ENCODE measurements around the gene FPGS.
"Not testable (repeated sequence)": the region's sequence is repeated elsewhere in the genome, so short reads cannot be mapped to it uniquely, and the experiment has no call there.

FPGS gene

DNA sequence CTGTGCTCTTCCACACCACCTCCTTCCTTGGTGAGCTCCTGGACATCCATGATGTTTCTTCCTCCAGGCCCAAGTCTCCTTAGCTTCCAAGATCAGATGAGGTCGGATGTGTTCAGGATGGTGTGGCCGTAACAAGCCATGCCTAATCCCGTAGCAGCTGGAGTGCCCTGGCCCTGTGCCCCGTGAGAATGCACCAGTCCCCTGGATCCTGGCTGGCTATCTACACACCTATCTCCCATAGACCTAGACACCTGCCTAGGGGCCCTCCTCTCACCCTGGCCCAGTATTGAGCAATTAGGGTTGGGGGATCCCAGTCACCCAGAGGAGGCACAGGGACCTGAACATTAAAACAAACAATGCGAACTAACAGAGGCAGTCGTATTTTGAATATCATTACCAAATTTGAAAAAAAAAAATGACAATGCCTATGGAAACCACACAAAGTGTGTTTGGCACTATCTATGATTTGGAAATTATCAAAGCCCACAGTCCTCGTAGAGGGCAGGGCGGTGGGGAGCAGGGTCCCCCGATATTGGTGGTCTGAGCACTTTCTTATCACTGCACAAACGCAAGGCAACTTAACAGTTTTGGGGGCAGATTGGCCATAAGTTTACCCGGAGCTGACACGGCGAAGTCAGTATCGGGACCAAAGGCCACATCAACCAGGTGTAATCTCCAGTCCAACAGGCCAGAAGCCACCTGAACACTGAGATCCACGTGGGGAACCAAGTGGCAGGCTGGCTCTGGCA lies 38.6 kb downstream of the FPGS start:
- no peak for DNase-seq

DNA sequence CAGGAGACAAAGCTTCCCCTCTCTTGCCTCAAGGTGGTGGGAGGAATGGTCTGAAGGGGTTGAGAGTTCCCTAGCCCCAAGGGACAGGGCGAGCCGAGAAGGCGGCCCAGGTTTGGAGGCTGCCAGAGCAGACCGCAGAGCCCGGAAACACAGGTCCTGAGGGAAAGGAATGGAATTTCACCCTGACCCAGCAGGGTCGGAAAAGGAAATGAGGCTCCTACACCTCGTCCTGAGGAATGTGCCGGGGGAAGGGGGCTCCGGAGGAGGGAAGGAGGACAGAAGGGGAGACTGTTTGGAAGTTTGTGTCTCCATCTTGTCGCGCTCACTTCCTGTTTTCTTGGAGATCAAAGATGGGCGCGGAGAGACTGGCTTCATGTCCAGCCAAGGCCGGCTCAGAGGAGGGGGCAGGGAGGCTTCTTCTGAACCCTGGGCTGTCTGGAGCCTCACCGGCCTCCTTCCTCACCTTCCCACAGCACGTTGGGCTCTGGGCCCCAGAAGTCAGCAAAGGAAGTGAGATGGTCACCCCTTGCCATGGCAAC lies 42.2 kb downstream of the FPGS start:
- no peak for DNase-seq

DNA sequence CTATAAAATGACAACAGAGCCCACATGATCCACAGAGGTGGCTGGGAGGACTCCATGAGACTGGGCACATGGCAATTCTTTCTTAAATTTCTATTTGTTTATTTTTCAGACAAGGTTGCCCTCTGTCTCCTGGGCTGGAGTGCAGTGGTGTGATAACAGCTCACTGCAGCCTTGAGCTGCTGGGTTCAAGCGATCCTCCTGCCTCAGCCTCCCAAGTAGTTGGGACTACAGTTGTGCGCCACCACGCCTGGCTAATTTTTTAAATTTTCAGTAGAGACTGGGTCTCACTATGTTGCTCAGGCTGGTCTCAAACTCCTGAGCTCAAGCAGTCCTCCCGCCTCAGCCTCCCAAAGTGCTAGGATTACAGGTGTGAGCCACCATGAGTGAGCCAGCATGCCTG lies 42.9 kb downstream of the FPGS start:
- not testable (repeated sequence) for DNase-seq

DNA sequence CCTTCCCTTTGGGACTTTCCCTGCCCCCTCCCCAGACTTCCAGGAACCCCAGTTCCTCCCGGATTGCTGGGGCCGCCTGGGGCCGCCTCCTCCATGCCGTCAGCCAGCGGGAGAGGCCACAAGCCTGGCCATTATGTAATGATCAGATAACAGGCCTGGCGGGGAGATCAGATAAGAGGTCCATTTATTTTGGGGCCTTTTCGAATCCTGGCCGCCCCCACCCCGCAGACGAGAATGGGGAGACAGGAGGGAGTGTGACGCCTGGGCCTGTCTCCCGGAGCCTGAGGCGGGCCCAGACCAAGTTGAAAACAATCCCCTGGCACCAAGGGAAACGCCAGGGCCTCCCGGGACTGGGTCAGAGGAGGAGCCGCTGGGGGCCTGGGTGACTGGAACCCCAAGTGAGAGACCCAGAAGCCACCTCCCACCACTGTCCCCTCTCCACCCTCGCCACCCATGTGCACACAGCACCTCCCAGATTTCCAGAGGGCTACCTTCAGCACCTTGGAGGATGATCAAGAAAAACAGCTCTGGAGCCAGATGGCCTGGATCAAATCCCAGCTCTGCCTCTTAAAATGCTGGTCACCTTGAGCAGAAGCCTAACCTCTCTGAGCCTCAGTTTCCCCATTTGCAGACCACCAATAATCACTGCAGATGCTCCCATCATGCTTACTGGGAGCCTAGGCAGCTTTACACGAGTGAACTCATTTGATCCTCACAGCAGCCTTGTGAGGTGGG lies 43.9 kb downstream of the FPGS start:
- DNase-seq, result no peak

DNA sequence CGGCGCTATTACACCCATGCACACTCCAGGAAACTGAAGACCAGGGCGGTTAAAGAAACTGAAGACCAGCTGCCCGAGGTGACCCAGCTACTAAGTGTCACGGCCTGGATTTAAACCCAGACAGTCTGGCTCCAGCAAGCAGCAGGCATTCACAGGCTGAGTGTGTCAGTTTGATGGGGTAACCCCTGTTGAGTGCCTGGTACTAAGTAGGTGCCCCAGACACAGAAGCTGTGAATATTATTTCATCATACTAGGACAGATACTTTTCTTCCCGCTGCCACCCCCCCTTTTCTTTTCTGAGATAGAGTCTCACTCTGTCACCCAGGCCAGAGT lies 44.5 kb downstream of the FPGS start:
- DNase-seq, result peak; percentile 27 to 48

DNA sequence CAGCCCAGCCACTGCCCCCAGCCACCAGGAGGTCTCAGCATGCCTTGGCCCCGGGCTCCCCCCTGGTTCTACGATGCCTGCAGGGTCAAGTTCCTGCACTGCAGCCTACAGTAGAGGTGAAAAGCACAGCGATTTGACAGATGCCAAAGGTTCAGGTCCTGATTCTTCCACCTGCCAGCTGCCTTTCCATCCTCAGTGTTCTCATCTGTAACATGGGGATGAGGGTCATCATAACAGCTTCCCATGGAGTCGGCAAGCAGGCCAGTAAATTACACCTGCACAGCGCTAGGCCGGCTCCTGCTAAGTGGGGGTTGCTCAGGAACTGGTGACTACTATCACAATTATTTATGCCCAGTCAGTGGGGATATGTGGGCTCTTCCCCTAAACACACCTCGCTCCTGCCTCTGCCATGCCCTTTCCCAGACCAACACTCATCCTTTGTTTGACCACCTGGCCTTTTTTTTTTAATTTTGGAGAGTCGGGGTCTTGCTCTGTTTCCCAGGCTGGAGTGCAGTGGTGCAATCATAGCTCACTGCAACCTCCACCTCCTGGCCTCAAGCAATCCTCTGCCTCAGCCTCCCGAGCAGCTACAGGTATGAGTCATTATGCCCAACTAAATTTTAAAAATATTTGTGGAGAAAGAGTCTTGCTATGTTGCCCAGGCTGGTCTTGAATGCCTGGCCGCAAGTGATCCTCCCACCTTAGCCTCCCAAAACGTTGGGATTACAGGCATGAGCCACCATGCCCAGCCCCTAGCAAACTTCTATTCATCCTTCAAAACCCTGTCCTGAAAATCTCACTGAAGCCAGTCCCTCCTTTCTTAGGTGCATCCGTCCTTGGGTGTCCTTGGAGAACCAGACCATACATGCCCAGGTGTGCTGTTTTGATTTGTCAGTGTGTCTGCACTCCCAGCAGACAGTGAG lies 45.4 kb downstream of the FPGS start:
- DNase-seq, result no peak

DNA sequence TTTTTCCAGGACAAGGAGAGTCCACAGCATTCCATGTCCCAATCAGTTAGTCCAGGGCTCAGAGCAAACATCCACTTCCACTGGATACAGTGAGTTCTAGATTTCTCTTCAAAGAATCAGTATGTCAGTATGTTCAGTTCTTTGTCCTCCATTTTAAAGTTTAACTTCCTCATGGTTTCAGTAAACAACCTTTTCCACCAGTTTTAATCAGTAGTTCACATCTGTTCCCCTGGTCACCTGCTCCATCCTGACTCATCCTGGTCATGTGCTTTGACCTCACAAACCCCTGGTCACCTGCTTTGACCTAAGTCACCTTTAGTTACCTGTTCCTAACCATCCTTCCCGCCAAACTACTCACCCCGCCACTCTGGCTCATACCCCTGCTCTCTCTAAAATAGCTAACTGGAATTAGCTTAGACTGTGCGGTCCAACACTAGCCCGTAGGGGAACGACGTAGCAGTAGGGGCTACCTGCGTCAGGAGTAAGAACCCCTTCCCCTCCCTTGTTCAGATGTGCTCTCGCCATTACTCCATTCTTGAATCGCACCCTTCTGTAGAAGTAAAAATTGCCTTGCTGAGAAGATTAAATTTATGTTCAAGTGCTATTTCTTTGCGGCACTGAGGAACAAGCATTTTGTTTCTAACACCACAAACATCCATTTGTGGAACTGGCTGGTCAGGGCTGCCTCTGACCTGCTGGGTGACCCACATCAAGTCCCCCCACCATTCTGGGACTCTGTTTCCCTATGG lies 46.2 kb downstream of the FPGS start:
- no peak for DNase-seq

DNA sequence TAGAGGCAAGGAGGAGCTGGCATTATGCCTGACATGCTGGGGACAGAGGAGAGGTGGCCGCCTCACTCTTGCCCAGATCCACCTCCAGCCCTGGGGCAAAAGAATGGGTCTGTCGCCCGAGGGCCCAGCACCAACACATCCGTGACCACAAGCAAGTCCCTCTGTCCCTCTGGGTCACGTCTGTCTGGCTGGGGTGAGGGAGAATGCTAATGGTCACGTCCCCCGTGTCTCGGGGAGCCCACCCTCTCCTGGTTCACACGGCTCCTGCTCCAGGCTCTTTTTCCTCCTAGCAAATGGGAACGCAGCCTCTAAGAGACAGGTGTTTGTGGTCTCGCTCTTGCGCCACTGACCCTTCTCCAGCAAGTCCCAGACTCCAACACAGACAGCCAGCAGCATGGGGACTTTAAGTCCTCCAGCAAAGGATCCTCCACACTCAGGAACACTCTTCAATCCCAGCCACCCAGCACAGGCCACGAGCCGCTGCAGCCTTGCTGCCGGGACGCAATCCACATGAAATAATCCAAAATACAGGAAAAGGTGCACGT lies 47.7 kb downstream of the FPGS start:
- no peak for DNase-seq

DNA sequence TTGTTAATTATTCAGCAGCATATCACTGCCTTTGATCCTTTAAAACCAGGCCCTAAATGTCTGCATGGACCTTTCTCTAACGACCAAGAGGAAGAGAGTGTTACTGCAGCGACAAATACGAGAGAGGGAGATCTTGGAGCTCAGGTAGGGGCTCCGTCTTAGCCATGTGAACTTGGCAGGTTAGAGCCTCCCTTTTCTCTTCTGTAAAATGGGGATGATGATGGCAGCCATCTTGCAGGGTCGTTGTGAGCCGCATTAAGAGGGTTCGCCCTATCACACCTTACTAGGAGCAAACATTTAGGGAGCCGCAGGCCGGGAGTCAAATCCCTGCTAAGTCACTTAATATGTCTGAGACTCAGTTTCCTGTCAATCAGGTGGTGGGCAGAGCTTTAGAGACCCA lies 50.1 kb downstream of the FPGS start:
- no peak for DNase-seq

DNA sequence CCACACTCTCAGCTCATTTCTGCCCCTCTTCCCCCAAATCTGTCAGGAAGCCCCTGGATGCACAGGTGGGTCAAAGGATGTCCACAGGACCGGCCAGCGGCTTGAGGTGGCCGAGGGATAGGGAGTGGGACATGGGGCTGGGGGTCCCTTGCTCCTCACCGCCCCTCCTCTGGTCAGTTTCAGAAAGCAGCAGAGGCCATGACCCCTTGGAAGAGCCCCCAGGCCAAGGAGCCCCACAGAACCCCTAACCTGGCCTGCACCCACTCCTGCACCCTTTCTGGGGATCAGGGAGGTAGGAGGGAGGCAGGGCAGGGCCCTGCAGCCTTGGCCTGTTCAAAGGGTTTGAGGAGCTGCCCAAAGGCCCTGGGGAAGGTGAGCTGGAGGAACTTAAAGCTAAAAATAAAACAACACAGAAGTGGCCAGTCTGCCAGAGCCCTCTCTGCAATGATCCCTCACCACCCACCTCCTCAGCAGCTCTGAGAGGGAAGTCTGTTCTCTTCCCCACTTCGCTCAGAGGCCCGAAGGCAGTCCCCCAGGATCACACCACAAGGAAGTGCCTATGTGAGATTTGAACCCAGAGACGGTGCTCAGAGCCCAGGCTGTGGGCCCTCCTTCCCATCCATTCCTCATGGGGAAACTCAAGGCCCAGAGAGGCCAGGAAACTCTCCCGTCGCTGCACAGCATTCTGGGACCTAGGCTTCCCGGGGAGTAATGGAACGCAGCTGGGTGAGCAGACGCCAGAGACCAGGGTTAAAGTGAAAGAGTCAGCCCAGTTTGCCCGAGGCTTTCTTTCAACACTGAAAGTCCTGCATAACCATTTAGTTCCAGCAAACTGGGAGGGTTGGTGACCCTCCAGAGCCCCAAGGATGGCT lies 50.9 kb downstream of the FPGS start:
- no peak for DNase-seq

DNA sequence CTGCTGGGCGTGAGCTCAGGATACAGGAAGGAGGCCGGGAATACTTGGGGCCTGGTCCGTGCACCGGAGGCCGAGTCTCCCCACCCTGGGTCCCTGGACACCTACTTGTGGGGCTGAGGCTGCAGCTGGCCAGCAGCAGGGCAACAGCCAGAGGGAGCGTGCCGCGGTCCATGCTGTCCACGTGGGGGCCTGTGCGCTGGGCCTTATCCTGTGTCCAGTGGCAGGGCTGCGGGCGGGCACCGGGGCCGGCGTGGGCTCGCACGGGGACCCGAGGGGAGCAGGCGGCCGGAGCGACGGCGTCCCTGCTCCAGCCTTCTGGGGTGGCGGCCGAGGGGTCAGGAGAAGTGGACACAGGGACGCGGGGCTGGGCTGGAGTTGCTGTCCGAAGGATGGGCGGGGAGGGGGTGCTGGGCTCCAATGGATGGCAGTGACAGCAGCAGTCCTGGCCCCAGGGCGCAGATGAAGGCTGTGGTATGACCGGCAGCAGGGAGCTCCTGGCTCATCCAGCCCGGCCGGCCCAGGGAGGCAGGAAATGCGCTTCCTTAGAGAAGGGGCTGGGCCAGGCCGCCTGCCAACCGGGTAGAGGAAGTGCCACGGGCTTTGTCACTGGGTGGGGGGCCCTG lies 51.6 kb downstream of the FPGS start, which contains the start of gene ENG:
TSS of gene ENG (minus strand) at position 475 of the 623 bp plus-strand sequence. CDS start at position 172, 303 bp downstream.
- no peak for DNase-seq

DNA sequence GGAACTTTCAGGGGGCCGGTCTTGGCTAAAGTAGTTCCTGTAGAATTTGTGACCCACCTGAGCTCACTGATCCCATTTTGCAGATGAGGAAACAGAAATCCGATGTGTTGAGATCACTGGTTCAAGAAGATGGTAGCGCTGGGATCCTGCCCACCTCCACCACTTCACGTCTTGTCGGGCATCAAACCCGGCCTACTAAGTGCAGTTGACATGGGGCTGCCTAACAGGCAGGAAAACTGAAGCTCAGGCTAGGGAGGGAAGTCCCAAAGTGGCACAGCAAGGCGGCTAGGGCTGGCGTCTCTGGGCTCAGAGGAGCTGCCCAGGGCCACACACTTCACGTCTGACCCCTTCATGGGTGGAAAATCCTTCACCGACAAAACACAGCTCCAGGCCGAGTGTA lies 52.3 kb downstream of the FPGS start:
- DNase-seq, result no peak

DNA sequence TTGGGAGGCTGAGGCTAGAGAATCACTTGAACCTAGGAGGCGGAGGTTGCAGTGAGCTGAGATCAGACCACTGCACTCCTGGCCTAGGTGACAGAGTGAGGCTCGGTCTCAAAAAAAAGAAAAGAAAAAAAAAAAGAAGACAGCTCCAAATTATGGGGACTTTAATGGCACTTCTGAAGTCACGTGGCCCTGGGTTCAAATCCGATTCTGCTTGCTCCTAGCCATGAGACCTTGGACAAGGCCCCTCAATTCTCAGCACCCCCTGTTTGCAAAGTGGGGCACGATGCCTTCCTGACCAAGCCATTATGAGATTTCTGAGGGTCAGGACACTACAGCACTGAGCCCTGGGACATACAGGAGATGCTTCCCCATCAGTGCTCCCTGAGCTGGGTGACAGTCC lies 52.8 kb downstream of the FPGS start:
- DNase-seq, result no peak

DNA sequence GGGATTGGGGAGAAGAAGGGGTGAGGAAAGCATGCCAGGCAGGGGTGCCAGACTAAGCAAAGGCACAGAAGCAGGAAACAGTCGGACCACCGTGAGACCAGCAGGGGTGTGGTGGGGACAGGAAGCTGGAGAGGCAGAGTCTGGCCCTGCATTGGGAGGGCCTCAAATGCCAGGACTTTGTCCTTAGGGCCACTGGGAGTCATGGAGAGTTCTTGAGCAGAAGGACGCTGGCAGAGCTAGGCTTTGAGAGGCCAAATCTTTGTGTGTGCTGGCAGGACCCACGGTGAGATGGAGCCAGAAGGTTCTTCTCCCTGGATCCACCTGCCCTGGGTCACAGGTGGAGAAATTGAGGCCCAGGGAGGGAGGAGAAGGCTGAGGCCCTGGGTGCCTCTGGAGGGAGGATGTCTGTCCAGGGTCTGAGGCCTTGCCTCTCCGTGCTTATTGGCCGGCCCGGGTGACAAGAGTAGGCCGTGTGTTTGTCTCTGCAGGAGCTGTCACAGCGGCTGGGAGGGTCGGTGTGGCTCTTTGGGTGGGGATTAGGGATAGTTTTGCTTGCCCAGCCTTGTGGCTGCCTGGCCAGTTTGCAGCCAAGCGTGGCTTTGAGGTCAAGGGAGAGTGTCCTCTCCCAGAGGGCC lies 53.5 kb downstream of the FPGS start:
- no peak for DNase-seq

DNA sequence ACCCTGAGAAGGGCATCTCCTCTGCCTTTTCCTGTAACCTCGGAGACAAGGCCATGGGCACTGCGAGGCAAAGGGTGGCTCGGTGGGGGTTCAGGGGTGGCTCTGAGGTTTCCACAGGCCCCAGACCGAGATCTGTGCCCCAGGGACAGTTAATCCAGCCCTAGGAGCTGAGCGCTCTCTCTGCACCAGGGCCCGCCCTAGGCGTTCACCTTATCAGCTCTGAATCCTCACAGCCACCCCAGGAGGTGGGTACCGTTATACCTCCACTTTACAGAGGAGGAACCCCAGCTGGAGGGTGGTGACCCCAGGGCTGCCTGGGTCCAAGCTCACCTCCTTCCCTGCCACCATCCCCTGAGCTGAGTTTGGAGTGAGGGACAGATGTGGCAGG lies 54.0 kb downstream of the FPGS start:
- no peak for DNase-seq

DNA sequence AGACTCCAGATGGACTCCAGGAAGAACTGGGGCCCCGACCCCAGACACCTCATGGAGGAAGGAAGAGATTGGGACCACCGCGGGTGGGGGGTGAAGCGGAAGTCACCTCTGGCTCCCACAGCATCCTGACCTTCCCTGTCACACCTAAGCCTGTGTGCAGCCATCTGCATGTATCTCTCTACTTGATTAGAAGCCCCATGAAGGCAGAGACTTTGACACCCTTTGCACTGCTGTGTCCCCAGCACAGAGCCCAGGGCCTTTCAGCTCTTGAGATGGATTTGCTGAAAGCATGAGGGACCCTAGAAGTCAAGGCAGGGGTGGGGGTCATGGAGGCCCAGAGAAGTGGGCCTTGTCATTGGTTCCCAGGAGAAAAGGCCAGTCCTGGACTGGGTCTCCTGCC lies 54.6 kb downstream of the FPGS start:
- DNase-seq, result no peak

DNA sequence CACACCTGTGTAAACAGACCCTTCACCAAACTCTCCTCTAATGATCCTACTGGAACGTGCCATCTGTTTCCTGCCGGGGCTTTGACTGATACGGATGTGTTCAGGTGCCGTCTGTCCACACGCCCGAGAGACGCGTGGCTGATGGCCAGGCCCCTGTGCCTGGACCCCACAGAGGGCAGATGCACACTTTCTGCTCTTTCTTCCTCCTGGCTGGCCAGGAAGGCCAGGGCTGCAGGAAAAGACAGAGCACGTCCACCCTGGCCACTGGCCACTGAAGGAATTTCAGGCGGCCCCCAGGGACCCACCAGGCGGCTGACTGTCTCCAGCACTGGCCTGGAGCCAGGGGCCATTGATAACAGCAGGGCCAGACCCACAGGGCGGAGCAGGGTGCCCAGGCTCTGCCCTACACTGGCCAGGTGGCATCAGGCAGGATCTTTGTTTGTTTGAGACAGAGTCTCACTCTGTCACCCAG lies 55.4 kb downstream of the FPGS start:
- peak; percentile 95 to 96 for DNase-seq

DNA sequence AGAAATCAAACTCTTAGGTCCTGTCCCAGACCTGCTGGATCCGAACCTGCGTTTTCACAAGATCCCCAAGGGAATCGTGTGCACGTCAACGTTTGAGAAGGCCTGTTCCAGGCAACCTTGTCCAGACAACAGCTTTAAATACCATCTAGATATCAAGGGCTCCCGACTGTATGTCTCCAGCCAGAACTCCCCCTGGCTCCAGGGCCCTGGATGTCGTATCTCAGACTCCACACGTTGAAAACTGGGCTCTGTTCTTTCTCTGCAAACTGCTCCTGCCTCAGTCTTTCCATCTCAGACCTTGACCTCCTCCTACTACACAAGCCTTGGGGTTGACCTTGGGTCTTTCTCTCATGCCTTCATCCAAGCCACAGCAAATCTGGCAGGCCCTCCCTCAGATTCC lies 57.6 kb downstream of the FPGS start:
- DNase-seq, result no peak

DNA sequence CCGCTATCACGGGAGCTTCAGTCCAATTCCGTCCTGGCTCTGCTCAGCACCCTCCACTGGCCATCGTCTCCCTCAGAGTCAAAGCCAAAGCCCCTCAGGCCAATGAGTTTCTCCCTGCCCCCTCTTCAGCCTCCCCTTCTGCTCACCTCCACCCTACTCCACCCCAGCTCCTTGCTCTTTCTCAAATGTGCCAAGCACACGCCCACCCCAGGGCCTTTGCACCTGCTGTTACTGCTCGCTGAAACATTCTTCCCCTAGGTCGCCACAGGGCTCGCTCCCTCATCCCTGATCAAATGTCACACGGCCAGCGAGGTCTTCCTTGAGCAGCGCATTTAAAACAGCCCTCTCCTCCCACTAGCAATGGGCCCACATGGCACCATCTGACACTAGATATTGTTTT lies 58.1 kb downstream of the FPGS start:
- DNase-seq, result no peak
